Hindlimb muscle (tissue), 1 donor: ENCODE data around the gene HNRNPF. TPM values are rescaled to one million over a fixed set of nuclear protein-coding genes. Genes with fewer than 3 reads are reported as not detected.
A peak's percentile ranks its signal among the peaks of the same experiment; 100 is the strongest.
"Not testable (repeated sequence)": the region's sequence is repeated elsewhere in the genome, so short reads cannot be mapped to it uniquely, and the experiment has no call there.

ENCODE experiments used
- DNase-seq: peaks from one replicate; pipeline ENCODE4 v3.0.0-alpha.2; 2013
- polyA plus RNA-seq: library from polyadenylated mRNA; unstranded; fragments of 120-200 nt; gene quantifications from one replicate; pipeline ENCODE4 v1.2.1, GENCODE V29; 2013; ENCODE audit not compliant: insufficient read length

Gene HNRNPF, protein sequence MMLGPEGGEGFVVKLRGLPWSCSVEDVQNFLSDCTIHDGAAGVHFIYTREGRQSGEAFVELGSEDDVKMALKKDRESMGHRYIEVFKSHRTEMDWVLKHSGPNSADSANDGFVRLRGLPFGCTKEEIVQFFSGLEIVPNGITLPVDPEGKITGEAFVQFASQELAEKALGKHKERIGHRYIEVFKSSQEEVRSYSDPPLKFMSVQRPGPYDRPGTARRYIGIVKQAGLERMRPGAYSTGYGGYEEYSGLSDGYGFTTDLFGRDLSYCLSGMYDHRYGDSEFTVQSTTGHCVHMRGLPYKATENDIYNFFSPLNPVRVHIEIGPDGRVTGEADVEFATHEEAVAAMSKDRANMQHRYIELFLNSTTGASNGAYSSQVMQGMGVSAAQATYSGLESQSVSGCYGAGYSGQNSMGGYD
- 109 TPM for polyA plus RNA-seq

DNA sequence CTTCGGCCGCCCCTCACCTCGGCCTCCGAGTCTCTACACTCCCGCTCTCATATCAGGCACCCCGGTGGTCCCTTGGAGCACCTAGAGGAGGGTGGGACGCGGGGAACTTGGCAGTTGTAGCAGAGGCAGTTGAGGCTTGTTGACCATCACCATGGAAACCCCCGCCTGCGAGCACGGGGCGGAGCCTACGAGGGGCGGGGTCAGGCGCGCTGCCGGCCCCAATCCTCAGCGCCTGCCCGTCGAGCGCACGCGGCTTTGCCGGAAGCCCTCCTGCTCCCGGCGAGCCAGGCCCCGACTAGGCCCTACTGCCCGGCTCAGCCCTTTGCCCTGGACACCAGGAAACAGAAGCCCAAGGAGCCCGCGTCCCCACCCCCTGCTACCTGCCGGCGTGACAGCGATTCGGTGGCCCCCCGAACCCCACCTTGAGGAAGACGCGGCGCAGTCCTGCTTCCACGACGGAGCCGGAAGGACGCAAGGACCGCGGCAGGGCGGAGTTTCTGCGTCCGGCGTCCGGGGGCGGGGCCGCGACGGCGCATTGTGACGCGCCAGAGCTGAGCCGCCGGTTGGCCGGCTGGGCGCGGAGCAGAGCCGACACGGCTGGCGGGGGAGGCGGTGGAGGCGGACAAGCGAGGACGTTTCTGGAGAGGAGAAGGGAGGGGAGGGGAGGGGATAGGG lies at the start of gene HNRNPF:
Gene HNRNPF (minus strand): TSS at position 477 of the 675 bp plus-strand sequence. CDS start 21,302 bp downstream, outside the sequence.
- peak; percentile 98 for DNase-seq

DNA sequence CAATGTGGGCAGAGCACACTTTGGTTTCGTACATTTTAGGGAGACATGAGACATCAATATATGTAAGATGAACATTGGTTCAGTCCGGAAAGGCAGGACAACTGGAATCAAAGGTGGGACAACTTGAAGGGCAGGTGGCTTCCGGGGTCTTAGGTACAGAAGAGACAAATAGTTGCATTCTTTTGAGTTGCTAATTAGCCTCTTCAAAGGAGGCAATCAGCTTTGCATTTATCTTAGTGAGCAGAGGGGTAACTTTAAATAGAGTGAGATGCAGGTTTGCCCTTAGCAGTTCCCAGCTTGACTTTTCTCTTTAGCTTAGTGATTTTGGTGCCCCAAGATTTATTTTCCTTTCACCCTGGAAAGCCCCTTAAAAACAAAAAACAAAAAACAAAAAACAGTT lies 49.2 kb upstream of the HNRNPF start:
- no peak for DNase-seq

DNA sequence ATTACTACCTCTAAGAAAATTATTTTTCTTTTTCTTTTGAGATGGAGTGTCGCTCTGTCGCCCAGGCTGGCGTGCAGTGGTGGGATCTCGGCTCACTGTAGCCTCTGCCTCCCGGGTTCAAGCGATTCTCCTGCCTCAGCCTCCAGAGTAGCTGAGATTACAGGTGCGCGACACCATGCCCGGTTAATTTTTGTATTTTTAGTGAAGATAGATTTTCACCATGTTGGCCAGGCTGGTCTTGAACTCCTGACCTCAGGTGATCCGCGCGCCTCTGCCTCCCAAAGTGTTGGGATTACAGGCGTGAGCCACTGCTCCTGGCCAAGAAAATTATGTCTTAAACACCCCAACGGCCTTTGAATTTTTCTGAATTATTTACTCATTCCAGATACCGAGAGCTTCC lies 47.6 kb upstream of the HNRNPF start:
- not testable (repeated sequence) for DNase-seq

DNA sequence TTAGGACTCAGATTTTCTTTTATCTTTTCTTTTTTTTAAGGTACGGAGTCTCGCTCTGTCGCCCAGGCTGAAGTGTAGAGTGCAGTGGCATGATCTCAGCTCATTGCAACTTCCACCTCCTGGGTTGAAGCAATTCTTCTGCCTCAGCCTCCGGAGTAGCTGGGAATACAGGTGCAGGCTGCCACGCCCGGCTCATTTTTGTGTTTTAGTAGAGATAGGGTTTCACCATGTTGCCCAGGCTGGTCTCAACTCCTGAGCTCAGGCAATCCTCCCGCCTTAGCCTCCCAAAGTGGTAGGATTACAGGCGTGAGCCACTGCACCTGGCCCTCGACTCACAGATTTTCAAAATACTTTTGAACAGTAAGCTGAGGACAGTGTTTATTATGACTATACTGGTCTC lies 45.0 kb upstream of the HNRNPF start:
- DNase-seq = not testable (repeated sequence)

DNA sequence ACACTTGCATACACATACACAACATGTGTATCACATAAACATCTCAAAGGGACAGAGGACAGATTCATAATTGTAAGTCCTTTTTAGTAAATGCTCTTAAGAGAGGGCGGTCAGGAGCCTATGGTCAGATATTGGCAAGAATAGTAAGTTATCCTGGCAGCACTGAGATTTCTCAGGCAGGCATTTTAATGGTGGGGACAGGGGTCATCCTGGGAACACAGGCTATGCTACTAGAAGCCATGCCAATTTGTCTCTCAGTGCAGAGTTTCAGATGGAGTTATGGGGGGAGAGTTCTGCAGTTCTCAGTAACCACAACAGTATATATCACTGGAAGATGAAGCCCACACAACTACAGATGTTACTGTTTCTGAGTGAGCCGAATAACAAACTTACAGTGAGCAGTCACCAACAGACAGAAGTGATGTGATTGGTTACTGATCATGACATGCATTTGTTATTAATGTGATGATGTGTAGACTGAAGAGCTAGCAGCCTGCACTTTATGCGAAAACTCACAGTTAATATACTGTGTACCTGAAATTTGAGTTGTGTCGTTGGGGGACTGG lies 44.4 kb upstream of the HNRNPF start:
- no peak for DNase-seq

DNA sequence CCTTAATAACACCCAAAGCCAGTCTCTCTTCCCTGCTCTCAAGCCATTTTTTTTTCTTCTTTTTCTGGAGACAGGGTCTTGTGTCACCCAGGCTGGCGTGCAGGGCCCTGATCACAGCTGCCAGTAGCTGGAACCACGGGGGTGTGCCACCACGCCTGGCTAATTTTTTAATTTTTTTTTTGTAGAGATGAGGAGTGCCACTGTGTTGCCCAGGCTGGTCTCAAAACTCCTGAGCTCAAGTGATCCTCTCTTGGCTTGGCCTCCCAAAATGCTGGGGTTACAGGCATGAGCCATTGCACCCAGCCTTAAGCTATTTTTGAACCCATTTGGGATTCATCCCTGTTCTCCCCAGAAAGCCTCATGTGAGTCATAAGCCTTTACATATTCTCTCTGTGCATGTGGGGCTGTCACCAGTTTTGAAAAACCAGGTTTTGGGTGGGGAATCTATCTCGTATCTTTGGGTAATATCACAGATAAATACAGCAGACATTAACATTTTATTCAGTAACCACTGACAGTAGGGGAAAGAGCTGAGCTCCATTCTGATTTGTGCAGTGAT lies 43.4 kb upstream of the HNRNPF start:
- DNase-seq = no peak

DNA sequence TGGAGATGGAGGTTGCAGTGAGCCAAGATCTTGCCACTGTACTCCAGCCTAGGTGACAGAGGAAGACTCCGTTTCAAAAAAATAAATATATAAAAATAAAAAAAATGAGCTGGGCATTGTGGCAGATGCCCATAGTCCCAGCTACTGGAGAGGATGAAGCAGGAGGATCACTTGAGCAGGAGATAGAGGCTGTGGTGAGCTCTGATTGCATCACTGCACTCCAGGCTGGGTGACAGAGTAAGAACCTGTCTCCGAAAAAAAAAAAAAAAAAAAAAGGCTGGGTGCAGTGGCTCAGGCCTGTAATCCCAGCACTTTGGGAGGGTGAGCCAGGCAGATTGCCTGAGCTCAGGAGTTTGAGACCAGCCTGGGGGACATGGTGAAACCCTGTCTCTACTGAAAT lies 39.8 kb upstream of the HNRNPF start:
- DNase-seq = no peak

DNA sequence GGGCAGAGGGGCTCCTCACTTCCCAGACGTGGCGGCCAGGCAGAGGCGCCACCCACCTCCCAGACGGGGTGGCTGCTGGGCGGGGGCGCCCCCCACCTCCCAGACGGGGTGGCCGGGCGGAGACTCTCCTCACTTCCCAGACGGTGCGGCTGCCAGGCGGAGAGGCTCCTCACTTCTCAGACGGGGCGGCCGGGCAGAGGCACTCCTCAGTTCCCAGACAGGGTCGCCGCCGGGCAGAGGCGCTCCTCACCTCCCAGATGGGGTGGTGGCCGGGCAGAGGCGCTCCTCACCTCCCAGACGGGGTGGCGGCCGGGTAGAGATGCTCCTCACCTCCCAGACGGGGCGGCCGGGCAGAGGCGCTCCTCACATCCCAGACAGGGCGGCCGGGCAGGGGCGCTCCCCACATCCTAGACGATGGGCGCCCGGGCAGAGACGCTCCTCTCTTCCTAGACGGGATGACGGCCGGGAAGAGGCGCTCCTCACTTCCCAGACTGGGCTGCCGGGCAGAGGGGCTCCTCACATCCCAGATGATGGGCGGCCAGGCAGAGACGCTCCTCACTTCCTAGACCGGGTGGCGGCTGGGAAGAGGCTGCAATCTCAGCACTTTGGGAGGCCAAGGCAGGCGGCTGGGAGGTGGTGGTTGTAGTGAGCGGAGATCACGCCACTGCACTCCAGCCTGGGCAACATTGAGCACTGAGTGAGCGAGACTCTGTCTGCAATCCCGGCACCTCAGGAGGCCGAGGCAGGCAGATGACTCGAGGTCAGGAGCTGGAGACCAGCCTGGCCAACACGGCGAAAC lies 37.4 kb upstream of the HNRNPF start:
- not testable (repeated sequence) for DNase-seq

DNA sequence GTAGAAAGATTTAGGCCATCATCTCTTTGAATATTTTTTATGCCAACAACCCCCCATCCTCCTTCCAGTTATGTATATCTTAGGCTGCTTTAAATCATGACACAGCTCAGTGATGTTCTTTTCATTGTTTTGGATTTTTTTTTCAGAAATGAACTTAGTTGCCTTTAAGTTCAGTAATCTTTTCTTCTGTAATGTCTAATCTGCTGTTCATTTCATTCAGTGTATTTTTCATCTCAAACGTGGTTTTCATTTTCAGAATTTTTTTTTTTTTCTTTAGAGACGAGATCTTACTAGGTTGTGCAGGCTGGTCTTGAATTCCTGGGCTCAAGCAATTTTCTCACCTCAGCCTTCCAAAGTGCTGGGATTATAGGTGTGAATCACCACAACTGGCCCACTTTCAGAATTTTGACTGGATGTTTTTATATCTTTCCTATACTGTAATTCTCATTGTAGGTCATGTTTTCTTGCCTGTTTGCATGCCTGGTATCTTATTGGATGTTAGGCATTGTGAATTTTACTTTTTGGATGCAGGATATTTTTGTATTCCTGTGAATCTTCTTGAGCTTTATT lies 36.0 kb upstream of the HNRNPF start:
- no peak for DNase-seq

DNA sequence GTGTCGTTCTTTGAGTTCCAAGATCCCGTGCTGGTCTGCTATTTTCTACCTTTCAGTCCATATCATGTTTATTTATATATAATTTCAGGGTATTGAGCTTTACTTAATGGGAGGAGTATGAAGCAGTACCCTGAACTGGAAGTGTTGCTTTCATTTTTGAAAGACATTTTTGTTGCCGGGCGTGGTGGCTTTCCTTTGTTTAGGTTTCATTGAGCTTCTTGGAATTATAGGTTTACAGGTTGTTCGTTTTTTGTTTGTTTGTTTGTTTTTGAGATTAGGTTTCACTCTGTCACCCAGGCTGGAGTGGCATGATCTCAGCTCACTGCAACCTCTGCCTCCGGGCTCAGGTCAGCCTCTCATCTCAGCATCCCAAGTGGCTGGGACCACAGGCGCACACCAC lies 35.3 kb upstream of the HNRNPF start:
- DNase-seq = no peak

DNA sequence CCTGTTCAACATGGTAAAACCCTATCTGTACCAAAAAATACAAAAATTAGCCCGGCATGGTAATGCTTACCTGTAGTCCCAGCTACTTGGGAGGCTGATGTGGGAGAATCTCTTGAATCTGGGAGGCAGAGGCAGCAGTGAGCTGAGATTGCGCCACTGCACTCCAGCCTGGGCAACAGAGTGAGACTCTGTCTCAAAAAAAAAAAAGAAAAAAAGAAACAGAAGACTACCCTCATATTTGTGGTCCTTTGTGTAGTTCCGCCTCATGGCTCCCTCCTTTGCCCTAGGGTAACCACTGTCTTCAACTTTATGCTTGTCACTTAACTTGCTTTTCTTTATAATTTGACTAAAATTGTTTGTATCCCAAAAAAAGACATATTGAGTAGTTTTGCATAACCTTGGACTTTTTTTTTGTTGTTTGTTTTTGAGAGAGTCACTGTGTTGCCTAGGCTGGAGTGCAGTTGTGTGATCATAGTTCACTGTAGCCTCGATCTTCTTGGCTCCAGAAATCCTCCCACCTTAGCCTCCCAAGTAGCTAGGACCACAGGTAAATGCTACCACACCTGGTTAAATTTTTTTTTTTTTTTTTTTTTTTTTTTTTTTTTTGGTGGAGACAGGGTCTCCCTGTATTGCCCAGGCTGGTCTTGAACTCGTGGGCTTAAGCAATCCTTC lies 31.6 kb upstream of the HNRNPF start:
- no peak for DNase-seq

DNA sequence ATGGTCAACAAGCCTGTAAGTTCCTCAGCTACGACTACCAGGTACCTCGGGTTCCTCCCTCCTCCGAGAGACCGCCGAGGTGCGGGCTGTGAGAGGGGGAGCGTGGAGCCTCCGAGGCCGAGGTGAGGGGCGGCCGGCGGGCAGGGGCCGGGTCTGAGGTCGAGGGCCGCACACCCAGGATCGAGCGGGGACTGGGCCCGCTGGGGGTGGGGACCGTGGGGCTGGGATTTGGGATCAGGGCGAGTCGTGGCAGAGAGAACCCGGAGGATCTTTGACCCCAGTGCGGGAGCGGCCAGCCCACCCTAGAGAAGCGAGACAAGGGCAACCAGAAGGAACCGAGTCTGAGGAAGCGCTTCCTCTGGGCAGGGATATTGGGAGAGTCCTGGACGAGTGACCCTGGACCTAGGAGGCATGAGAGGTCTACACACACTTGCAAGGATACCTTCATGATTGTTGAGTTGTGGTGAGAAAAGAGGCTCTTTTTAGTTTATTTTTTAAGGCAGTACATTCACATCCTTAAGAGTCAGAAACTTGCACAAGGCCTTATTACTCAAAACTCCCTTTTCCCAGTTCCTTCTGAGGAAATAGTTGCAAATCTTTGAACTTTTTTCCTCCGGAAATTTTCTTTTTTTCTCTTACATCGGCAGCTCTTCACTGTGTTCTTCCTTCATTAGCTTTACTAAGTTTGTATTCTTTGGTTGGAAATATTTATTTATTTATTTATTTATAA lies 28.3 kb upstream of the HNRNPF start:
- DNase-seq = no peak

DNA sequence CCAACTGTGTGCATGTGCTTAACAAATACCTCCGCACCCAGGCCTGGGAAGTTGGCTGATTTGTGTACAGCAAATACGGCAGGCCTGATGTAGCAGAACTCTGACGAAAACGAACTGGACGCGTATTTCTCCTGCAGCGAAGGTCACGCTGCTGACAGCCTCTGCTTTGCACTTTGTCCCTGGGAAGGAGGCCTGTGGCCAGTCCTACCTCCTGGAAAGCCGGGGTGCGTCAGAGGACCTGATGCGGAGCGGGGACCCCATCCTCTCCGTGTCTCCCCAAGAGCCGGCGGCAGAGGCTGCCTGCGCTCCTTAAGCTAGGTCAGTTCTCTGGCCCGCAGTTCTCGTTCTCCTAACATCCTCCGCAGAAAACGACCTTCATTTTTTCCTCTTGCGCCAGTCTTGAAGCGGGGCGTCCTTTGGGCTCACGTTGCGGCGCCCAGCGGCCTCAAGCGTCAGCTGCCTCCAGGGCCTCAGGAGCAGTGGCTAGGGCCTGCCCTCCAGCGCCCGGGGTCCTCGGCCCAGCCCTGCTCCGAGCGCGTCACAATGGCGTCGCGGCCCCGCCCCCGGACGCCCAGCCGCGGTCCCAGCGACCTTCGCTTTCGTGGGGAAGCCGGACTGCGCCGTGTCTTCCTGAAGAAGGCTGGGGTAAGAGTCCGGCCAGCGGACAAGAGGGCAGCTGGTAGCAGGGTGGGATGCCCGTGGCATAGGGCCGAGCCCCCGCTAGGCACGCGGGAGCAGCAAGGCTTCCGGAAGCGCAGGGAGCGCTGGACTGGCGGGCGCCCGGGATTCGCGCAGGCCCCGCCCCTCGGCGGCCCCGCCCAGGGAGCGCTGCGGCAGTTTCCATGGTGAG lies 27.5 kb upstream of the HNRNPF start, which contains the start of gene ZNF487:
Gene ZNF487 (plus strand): TSS at position 821 of the 850 bp plus-strand sequence. CDS start 38,703 bp downstream, outside the sequence.
- DNase-seq = peak; percentile 93

DNA sequence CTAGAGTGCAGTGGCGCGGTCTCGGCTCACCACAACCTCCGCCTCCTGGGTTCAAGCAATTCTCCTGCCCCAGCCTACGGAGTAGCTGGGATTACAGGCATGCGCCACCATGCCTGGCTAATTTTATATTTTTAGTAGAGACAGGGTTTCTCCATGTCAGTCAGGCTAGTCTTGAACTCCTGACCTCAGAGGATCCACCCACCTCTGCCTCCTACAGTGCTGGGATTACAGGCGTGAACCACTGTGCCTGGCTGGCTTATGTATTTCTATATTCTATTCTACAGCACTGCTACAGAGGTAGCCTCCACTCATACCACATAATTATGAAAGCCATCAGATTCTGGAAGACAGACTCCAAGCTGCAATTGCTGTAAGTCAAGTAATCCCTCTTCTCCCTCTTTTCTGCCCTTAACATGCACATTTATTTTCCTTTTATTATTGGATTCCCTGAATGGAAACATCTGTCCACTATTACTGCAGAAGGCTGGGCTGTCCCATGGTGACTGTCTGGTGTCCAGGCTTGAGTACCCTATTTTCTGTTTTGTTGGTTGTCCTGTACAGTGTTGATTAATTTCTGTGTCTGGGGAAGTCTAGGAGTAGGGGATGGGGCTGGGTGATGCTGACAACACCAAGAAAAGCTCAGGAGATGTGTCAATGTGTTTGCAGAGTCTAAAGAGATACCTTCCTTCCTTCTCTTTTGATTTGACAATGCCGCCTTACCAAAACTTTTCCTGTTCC lies 22.1 kb upstream of the HNRNPF start:
- DNase-seq = no peak

DNA sequence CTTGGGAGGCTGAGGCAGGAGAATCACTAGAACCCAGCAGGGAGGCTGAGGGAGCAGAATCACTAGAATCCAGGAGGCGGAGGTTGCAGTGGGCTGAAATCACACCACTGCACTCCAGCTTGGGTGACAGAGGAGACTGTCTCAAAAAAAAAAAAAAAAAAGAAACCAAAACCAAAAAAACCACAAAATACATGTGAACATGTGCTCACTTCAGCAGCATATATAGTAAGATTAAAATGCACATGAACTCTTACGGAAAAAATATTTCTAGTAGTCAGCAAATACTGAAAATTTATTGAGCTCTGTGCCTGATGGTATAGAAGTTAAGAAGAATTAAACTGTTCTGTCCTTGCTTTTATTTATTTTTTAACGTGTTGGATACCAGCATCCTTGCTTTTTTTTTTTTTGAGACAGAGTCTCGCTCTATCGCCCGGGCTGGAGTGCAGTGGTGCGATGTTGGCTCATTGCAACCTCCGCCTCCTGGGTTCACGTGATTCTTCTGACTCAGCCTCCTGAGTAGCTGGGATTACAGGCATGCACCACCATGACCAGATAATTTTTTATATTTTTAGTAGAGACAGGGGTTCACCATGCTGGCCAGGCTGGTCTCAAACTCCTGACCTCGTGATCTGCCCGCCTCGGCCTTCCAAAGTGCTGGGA lies 18.3 kb upstream of the HNRNPF start:
- DNase-seq = no peak

DNA sequence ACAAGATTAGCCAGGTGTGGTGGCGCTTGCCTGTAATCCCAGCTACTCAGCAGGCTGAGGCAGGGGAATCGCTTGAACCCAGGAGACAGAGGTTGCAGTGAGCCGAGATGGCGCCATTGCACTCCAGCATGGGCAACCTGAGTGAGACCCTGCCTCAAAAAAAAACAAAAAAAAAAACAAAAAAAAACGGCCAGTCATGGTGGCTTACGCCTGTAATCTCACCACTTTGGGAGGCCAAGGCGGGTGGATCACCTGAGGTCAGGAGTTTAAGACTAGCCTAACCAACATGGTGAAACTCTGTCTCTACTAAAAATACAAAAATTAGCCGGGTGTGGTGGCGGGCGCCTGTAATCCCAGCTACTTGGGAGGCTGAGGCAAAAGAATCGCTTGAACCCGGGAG lies 17.5 kb upstream of the HNRNPF start:
- DNase-seq = not testable (repeated sequence)

DNA sequence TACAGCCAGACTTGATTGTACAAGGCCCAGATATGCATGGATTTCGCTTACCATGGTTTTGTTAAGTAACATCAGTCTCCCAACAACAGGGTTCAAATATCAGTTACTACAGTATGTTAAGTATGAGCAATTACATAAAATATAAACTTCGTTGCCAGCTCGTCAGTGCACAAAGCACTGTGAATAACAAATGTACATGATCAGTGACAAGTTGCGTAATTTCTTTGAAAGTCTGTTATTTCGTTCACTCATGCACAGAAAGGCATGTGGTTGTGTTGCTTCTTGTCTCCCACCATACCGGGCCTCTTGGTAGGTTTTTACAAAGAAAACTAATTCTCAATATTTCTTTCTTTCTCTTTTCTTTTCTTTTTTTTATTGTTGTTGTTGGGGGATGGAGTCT lies 15.4 kb upstream of the HNRNPF start:
- DNase-seq = no peak

DNA sequence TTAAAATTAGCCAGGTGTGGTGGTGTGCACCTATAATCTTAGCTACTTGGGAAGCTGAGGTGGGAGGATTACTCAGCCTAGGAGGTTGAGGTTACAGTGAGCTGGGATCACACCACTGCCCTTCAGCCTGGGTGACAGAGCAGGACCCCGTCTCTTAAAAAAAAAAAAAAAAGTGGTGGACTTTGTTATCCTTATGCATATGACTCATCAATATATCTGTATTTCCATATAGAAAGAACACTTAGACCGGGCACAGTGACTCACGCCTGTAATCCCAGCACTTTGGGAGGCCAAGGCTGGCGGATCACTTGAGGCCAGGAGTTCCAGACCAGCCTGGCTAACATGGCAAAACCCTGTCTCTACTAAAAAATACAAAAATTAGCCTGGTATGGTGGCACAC lies 13.0 kb upstream of the HNRNPF start:
- DNase-seq = not testable (repeated sequence)
